Measurements from ENCODE around the gene ADAM12.

ADAM12 gene

DNA sequence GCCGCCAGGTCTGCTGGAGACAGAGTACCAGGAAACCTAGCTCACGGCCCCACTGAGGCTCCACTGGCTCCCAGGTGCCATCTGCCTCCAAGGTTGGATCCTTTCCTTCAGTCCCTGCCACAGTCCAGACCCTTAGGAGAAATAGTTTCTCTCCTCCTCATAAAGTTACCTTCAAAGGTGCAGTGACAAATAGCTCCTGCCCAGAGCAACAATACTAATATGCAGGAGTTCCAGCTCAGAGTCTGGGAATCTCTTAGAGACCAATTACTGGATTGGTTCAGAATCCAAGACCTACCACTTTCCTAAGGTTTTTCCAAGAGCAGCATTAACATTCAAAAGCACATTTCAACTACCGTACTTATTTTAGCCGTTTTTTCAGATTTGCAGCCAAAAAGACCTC lies 41.0 kb upstream of the ADAM12 start:
- CTCF ChIA-PET: no interaction called here
- POLR2A ChIA-PET: no interaction called here
- no peak for TF ChIP-seq PKNOX1 (IDR thresholded peaks at IDR 0.05)
- no peak for TF ChIP-seq TARDBP (IDR thresholded peaks at IDR 0.05)
- DNase-seq (ENCODE audit: extremely low spot score): no peak

DNA sequence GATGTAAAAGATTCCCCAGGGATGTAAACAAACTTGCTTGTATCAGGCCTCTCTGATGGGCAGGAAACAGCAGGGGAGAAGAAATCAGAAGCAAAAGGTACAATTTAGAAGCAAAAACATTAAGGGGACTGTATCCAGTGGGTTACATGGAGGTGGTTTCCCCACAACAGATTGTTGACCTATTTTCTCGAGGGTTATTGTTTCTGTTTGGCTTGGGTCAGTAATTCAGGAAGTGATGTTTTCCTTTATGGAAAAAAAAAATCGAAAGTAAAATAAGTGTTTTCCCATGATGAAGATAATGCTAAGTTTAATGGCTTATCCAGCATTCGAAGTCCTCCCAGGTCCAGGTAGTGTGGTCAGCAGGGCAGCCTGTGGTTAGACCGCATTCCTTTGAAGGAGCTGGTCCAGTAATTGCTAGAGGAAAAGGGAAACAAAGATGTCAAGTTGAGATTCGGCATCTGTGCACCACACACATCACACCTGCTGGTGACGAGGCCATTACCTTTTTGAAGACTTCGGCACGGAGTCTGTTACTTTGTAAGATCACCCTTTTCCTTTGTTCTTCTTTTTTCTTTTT lies 37.3 kb upstream of the ADAM12 start:
- ChIA-PET CTCF (no interaction called here), POLR2A (no interaction called here)
- no peak for DNase-seq (ENCODE audit: extremely low spot score)
- TF ChIP-seq LEF1 (IDR thresholded peaks at IDR 0.05; ENCODE audit: borderline replicate concordance) (no peak), CTBP1 (IDR thresholded peaks at IDR 0.05; ENCODE audit: borderline replicate concordance) (no peak), BHLHE40 (IDR thresholded peaks at IDR 0.05; ENCODE audit: borderline replicate concordance) (no peak), PKNOX1 (IDR thresholded peaks at IDR 0.05) (no peak), ARNT (IDR thresholded peaks at IDR 0.05) (no peak)

- no peak for DNase-seq (ENCODE audit: extremely low spot score)
- no peak for TF ChIP-seq ELF4 (IDR thresholded peaks at IDR 0.05)
- TF ChIP-seq FOXM1 (IDR thresholded peaks at IDR 0.05; ENCODE audit: borderline replicate concordance): no peak
- TF ChIP-seq BHLHE40 (IDR thresholded peaks at IDR 0.05; ENCODE audit: borderline replicate concordance): no peak
- no peak for TF ChIP-seq LEF1 (IDR thresholded peaks at IDR 0.05; ENCODE audit: borderline replicate concordance)
- no peak for TF ChIP-seq PKNOX1 (IDR thresholded peaks at IDR 0.05)
- no peak for TF ChIP-seq ARNT (IDR thresholded peaks at IDR 0.05)
- TF ChIP-seq ZNF384 (IDR thresholded peaks at IDR 0.05): no peak
- no peak for TF ChIP-seq SUZ12 (IDR thresholded peaks at IDR 0.05)
- POLR2A ChIA-PET: no interaction called here
- CTCF ChIA-PET: no interaction called here
These were observed 36.8 kb upstream of the ADAM12 start for GRCh38 chr10:126425032-126425431.

DNA sequence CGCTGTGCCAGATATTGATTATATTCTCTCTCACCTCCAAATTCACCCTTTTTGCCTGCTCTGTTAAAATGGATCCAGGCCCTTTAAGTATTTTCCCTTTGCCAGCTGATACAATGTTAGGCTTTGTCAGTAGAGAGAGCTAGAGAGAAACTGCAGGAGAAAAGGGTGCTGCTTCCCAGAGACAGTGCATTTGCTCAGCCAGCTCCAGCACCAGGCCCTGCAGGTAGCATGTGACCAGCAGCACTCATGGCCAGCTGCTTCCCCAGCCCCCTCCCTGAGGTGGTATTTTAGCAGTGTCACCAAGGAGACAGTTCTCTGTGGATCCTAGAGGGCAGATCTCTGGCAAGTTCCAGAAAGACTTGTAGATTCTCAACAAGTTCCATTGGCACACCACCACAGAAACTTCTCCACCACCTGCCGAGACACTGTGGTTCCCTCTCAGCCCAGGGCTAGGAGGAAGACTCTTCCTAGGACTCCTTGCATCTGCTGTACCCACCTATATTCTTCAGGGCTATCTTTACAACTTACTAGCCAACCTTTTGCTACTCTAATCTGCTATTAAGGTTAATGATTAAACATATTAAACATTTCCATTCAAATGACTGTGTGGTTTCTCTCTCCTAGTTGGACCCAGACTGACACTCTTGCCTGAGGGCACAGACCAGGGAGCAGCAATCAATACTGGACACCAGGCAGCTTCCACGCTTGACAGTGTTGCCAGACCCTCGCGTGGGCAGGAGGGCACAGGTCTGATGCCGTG lies 35.6 kb upstream of the ADAM12 start:
- CTCF ChIA-PET: no interaction called here
- TF ChIP-seq TARDBP (IDR thresholded peaks at IDR 0.05) (no peak), CTBP1 (IDR thresholded peaks at IDR 0.05; ENCODE audit: borderline replicate concordance) (no peak), L3MBTL2 (conservative IDR thresholded peaks at IDR 0.05) (no peak), ZNF384 (IDR thresholded peaks at IDR 0.05) (no peak), NFRKB (IDR thresholded peaks at IDR 0.05) (no peak), ELF4 (IDR thresholded peaks at IDR 0.05) (no peak), FOXK2 (IDR thresholded peaks at IDR 0.05) (no peak), ARNT (IDR thresholded peaks at IDR 0.05) (no peak)
- POLR2A ChIA-PET: no interaction called here
- DNase-seq (ENCODE audit: extremely low spot score): no peak

DNA sequence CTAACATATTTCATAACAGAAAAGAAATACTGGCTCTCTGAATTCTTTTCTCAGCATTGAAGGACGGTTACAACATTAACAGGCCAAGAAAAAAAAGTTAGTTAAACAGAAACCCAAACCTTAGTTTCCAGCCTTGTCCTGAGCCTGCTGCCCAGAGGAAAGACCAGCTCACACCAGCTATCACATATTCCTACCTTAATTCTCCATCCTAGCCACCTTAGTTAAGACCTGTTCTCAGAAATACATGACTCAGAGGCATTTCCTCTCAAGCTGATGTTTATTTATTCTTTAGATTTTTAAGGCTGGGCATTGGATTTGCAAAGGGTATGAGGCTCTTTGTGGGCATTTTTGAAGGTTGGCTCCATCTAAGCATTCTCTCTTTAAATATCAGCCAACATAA lies 34.3 kb upstream of the ADAM12 start:
- TF ChIP-seq TARDBP (IDR thresholded peaks at IDR 0.05): no peak
- no peak for TF ChIP-seq NFRKB (IDR thresholded peaks at IDR 0.05)
- no peak for TF ChIP-seq SUZ12 (IDR thresholded peaks at IDR 0.05)
- no peak for TF ChIP-seq ZNF384 (IDR thresholded peaks at IDR 0.05)
- no peak for TF ChIP-seq FOXK2 (IDR thresholded peaks at IDR 0.05)
- no peak for TF ChIP-seq L3MBTL2 (conservative IDR thresholded peaks at IDR 0.05)
- TF ChIP-seq PKNOX1 (IDR thresholded peaks at IDR 0.05): no peak
- no peak for TF ChIP-seq FOXM1 (IDR thresholded peaks at IDR 0.05; ENCODE audit: borderline replicate concordance)
- no peak for TF ChIP-seq LEF1 (IDR thresholded peaks at IDR 0.05; ENCODE audit: borderline replicate concordance)
- no peak for TF ChIP-seq FOXA1 (IDR thresholded peaks at IDR 0.05)
- TF ChIP-seq ARNT (IDR thresholded peaks at IDR 0.05): no peak
- TF ChIP-seq BHLHE40 (IDR thresholded peaks at IDR 0.05; ENCODE audit: borderline replicate concordance): no peak
- POLR2A ChIA-PET: no interaction called here
- no peak for DNase-seq (ENCODE audit: extremely low spot score)

DNA sequence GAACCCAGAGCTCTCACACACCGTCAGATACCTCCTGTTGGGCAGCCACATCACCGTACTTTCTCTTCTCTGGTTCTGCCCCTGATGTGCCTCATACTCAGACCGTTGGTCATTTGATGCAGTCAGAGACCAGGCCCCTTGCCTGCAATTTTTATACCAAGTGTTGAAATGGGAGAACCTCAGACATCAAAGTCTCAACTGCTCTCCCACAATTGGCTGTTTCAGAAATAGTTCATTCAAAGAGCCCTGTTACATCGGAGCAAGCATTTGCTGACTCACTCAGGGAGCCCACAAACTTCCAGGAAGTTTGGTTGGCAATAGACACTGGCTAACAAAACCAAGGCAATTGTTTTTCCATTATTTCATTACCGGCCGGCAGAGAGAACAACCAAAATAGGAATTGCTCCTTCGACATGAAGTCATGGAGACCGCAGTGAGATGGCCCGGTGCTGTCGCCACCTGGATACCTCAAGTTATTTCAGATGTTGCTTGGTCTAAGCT lies 33.5 kb upstream of the ADAM12 start:
- ChIA-PET CTCF (no interaction called here), POLR2A (no interaction called here)
- DNase-seq (ENCODE audit: extremely low spot score): no peak
- TF ChIP-seq ZNF384 (IDR thresholded peaks at IDR 0.05) (no peak), L3MBTL2 (conservative IDR thresholded peaks at IDR 0.05) (no peak), FOXM1 (IDR thresholded peaks at IDR 0.05; ENCODE audit: borderline replicate concordance) (no peak), NFRKB (IDR thresholded peaks at IDR 0.05) (no peak), ARNT (IDR thresholded peaks at IDR 0.05) (no peak)

More for the DNA sequence above, 34.3 kb upstream of the ADAM12 start:
- CTCF ChIA-PET: no interaction called here
